Activated CD4-positive, alpha-beta memory T cell treated with anti-CD3 and anti-CD28 coated beads for 36 hours (primary cell): ENCODE results near the gene ZFPM1. TPM values are rescaled to one million over a fixed set of nuclear protein-coding genes. Genes with fewer than 3 reads are reported as not detected.
"Not testable (repeated sequence)": the region's sequence is repeated elsewhere in the genome, so short reads cannot be mapped to it uniquely, and the experiment has no call there.

Source experiments
- CTCF ChIA-PET: fragments of 350-600 bp; sonication (Branson Sonifier 250); formaldehyde crosslinking; loops from one replicate; lab custom pipeline; 2021; ENCODE audit warnings: antibody characterized with exemption, inconsistent platforms; lab: Charles Lee
- POLR2A ChIA-PET: fragments of 350-600 bp; sonication (Branson Sonifier 250); formaldehyde crosslinking; loops from one replicate; lab custom pipeline; 2021; ENCODE audit warnings: antibody characterized with exemption; lab: Charles Lee
- DNase-seq: peaks from one replicate; pipeline ENCODE4 v3.0.0-alpha.2; 2020
- H3K27ac Mint-ChIP-seq: one replicate; pipeline ENCODE4 v1.8.0; 2021; ENCODE audit warnings: mixed read lengths
- H3K27me3 Mint-ChIP-seq: one replicate; pipeline ENCODE4 v1.8.0; 2021; ENCODE audit warnings: mixed read lengths
- H3K36me3 Mint-ChIP-seq: one replicate; pipeline ENCODE4 v1.8.0; 2021; ENCODE audit warnings: mixed read lengths
- H3K4me1 Mint-ChIP-seq: one replicate; pipeline ENCODE4 v1.8.0; 2021; ENCODE audit warnings: low read depth, mixed read lengths
- H3K4me3 Mint-ChIP-seq: one replicate; pipeline ENCODE4 v1.8.0; 2021; ENCODE audit warnings: mild to moderate bottlenecking, mixed read lengths
- H3K9me3 Mint-ChIP-seq: one replicate; pipeline ENCODE4 v1.8.0; 2021; ENCODE audit warnings: mixed read lengths
- intact Hi-C: fragments of 100-400 bp; cut with micrococcal nuclease; formaldehyde crosslinking; loops from one replicate; pipeline ENCODE4 v1.15.1; 2023
- total RNA-seq, 2 experiments: library from RNA; stranded (reverse); gene quantifications; one replicate each; pipeline ENCODE4 v1.2.3, GENCODE V29; 2021

Gene ZFPM1
- total RNA-seq, 2 experiments from 2014 or later = 11.6 to 12.0 TPM

DNA sequence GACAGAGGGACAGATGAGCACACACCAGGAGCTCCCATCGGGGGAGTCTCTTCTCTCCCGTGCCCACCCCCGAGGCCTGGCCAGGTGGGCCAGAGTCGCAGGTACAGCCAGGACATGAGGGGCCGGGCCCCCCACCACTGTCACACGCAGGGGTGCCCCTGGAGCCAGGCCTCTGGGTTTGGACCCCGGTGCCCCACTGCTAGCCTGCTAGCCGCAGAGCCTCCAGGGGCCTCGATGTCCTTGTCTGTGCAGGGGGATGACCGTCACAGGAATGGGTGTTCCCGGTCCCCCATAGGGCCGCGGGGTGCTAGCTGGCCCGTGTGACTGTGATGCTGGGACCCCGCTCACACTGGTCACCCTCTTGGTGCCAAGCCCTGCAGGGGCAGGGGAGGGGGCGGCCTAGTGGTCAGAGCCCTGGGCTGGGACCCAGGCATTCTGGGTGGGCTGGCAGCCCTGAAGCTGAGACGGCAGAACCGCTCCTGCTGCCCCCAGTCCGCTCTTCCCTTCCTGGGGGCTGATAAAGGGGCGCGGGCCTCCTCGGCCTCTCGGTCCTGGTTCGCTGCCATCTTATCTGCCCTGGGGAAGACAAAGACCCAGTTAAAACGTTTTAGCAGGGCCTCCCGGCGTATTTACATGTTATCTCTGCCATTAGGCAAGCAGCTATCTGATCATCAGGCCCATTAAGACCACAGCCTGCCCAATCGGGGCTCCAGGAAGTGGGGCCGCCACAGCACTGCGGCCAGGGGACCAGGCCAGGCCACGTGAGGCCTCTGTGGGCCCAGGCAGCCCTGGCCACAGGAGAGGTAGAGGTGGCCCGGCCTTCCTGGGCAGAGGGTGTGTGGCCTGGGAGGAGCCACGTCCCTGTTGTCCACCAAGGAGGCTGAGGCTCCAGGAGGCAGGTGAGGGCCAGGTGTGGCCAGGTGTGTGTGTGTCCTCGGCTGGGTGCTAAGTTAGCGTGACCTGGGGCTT is 59.9 kb downstream of the ZFPM1 start:
- Mint-ChIP-seq H3K9me3 (no peaks in the 10 kb centered on the region), H3K4me3 (no peak overlapping the region), H3K27me3 (no peaks in the 10 kb centered on the region), H3K27ac (no peak overlapping the region), H3K36me3 (peaks cover 3% of the 10 kb centered on the region), H3K4me1 (no peaks in the 10 kb centered on the region)
- CTCF ChIA-PET = no interaction called here
- intact Hi-C loops = no loop called here
- POLR2A ChIA-PET = no interaction called here
- DNase-seq = no peak

DNA sequence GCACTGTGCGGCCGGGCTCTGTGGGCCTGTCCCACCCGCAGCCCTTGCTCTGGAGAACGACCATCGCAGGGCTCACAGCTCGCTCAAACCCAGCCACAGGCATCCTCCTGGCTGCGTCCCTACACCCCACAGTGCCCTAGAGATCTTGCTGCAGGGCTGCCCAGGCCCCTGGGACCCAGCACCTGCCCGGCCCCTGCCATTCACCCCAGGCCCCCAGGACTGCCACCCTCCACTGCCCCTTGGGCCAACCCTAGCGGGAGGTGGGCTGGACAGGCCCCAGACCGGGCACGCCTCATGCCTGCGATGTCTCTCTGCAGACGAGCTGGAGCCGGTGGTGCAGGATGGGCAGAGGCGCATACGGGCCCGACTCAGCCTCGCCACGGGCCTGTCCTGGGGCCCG is 61.0 kb downstream of the ZFPM1 start:
- H3K27ac Mint-ChIP-seq = no peak overlapping the region
- ChIA-PET POLR2A (no interaction called here), CTCF (no interaction called here)
- no peaks in the 10 kb centered on the region for H3K4me1 Mint-ChIP-seq
- no peak for DNase-seq
- no peaks in the 10 kb centered on the region for H3K9me3 Mint-ChIP-seq
- H3K27me3 Mint-ChIP-seq = no peaks in the 10 kb centered on the region
- H3K36me3 Mint-ChIP-seq = peaks cover 3% of the 10 kb centered on the region
- intact Hi-C loops = no loop called here
- H3K4me3 Mint-ChIP-seq = no peak overlapping the region

DNA sequence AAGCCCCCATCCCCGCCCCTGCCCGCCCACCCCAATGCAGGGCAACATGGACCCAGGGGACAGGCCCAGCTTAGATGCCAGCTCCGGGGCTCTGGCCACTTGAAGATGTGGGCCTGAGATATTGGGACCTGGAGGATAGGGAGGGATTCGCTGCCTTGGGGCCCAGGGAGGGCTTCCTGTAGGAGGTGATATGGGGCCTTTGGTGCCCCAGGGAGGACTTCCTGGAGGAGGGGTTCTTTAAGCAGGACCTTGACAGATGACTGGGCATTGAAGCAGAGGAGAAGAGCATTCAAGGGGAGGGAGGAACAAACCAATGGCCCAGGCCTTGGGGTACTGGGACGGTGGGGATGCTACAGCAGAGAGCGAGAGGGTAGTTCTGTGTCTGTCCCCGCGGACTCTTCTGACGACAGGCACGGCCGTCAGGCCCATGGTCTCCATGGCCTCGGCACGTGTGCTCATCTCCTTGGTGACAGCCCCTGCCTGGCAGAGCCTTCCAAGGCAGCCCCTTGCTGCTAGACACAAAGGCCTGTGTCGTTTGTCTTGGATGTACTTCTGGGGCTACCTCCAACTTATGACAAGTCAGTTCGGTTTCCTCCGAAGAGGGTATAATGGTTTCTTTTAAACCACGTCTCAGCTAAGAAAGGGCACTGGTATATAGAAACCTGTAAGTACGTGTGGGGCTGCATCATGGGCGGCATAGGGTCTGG is 61.6 kb downstream of the ZFPM1 start:
- POLR2A ChIA-PET = no interaction called here
- no peak overlapping the region for H3K4me3 Mint-ChIP-seq
- peaks cover 2% of the 10 kb centered on the region for H3K9me3 Mint-ChIP-seq
- CTCF ChIA-PET = no interaction called here
- DNase-seq = no peak
- H3K36me3 Mint-ChIP-seq = peaks cover 3% of the 10 kb centered on the region
- intact Hi-C loops = no loop called here
- H3K27me3 Mint-ChIP-seq = no peaks in the 10 kb centered on the region
- no peaks in the 10 kb centered on the region for H3K4me1 Mint-ChIP-seq
- no peak overlapping the region for H3K27ac Mint-ChIP-seq

DNA sequence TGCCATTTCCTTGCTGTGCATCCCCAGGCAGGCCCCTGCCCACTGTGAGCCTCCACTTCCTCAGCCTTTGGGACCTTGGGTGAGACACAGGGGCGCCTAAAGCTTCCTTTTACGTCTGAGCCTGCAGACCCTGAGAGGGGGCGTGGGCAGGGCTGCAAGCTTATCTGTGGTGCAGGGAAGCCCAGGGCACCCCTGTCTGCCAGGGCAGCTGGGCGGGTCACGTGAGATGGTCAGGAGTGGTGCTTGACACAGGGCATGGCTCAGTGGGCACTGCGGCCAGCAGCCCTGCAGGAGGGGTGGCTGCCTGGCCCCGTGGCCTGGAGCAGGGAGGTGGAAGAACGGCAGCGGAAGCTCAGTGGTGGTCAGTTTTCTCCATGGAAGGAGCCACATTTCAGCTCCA is 62.3 kb downstream of the ZFPM1 start:
- peaks cover 3% of the 10 kb centered on the region for H3K36me3 Mint-ChIP-seq
- no peak for DNase-seq
- intact Hi-C loops = no loop called here
- POLR2A ChIA-PET = no interaction called here
- no peaks in the 10 kb centered on the region for H3K27me3 Mint-ChIP-seq
- H3K4me1 Mint-ChIP-seq = no peaks in the 10 kb centered on the region
- peaks cover 2% of the 10 kb centered on the region for H3K9me3 Mint-ChIP-seq
- no peak overlapping the region for H3K27ac Mint-ChIP-seq
- H3K4me3 Mint-ChIP-seq = no peak overlapping the region
- CTCF ChIA-PET = no interaction called here

DNA sequence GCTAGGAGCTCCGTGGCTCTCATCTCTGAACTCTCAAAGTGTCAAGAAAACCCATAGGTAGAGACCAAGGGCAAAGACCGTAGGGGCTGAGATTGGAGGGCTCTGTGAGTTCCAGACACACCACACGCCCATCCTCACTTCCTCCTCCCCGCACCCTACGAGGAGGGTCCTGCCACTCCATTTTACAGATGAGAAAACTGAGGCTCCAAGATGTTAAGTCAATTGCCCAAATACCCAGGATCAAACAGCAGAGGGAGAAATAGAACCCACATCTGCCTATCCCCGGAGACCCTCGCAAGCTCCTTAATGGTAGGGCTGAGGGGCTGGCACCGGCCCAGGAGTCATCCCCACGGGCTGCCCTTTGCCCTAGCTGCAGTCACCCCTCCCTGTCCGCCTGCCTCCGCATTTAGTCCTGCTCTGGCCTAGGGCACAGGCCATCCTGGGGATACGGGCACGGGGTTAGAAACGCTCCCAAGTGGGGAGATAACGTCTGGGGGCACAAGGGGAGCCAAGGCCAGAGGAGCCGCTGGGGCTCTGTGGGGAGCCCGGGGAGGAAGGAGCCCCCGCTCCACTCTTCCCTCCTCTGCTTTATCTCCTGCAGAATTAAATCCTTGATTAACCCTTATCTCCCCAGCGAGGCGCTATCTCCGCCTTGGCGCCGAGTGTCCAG is 63.0 kb downstream of the ZFPM1 start:
- intact Hi-C loops = no loop called here

DNA sequence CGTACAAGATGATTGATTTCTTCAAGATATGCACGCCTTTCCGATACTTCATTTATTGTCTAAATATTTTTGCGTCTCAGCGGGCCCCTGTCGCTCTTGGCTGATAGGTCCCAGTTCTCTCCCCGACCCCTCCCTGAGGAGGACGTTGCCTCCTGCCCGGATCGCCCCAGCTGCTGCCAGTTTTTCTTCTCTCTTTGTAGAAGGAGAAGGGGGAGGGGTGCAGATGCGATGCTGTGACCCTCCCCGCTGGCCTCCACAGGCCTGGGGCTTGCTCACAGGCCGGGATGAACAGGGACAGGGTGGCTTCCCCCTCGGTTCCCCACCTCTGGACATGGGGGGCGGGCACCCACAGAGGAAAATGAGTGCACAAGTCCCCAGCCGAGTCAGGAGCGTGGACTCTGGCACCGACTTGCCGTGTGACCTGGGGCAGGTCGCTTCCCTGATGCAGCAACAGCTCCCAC is 63.6 kb downstream of the ZFPM1 start:
- Mint-ChIP-seq H3K27me3 (no peaks in the 10 kb centered on the region), H3K27ac (no peak overlapping the region), H3K4me1 (no peaks in the 10 kb centered on the region), H3K36me3 (peaks cover 3% of the 10 kb centered on the region), H3K4me3 (no peak overlapping the region), H3K9me3 (peaks cover 2% of the 10 kb centered on the region)
- intact Hi-C loops = no loop called here
- POLR2A ChIA-PET = no interaction called here
- DNase-seq = no peak
- CTCF ChIA-PET = no interaction called here

More for the DNA sequence above, 63.0 kb downstream of the ZFPM1 start:
- ChIA-PET CTCF (no interaction called here), POLR2A (no interaction called here)
- H3K36me3 Mint-ChIP-seq = peaks cover 3% of the 10 kb centered on the region
- DNase-seq = no peak
- no peak overlapping the region for H3K4me3 Mint-ChIP-seq
- H3K9me3 Mint-ChIP-seq = peaks cover 2% of the 10 kb centered on the region
- no peaks in the 10 kb centered on the region for H3K4me1 Mint-ChIP-seq
- no peak overlapping the region for H3K27ac Mint-ChIP-seq
- H3K27me3 Mint-ChIP-seq = no peaks in the 10 kb centered on the region

DNA sequence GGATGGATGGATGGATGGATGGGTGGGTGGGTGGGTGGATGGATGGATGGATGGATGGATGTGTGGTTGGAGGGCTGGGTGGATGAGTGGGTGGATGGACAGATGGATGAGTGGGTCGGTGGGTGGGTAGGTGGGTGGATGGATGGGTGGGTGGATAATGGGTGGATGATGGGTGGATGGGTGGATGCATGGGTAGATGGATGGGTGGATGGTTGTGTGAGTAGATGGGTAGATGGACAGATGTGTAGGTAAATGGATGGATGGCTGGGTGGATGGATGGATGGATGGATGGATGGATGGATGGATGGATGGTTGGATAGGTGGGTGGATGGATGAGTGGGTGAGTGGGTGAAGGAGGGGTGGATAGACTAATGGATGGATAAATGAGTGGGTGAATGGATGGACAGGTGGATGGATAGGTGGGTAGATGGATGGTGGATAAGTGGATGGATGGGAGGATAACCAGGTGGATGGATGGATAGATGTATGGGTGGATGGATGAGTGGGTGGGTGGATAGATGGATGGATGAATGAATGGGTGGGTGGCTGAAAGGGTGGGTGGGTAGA is 64.2 kb downstream of the ZFPM1 start:
- H3K36me3 Mint-ChIP-seq, H3K9me3 Mint-ChIP-seq, H3K27ac Mint-ChIP-seq, H3K4me1 Mint-ChIP-seq, intact Hi-C loops, H3K27me3 Mint-ChIP-seq, POLR2A ChIA-PET, H3K4me3 Mint-ChIP-seq, DNase-seq, CTCF ChIA-PET: not testable (repeated sequence)

DNA sequence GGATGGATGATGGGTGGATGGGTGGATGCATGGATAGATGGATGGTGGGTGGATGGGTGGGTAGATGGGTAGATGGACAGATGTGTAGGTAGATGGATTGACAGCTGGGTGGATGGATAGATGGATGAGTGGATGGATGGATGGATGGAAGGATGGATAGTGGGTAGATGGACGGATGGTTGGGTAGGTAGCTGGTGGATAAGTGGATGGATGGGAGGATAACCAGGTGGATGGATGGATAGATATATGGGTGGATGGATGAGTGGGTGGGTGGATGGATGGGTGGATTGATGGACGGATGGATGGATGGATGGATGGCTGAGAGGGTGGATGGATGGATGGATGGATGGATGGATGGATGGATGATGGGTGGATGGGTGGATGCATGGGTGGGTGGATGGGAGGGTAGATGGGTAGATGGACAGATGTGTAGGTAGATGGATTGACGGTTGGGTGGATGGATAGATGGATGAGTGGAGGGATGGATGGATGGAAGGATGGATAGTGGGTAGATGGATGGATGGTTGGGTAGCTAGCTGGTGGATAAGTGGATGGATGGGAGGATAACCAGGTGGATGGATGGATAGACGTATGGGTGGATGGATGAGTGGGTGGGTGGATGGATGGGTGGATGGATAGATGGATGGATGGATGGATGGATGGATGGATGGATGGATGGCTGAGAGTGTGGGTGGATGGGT is 65.5 kb downstream of the ZFPM1 start:
- intact Hi-C loops, H3K27ac Mint-ChIP-seq, H3K27me3 Mint-ChIP-seq, H3K4me3 Mint-ChIP-seq, POLR2A ChIA-PET, CTCF ChIA-PET, H3K4me1 Mint-ChIP-seq, H3K36me3 Mint-ChIP-seq, H3K9me3 Mint-ChIP-seq, DNase-seq: not testable (repeated sequence)

DNA sequence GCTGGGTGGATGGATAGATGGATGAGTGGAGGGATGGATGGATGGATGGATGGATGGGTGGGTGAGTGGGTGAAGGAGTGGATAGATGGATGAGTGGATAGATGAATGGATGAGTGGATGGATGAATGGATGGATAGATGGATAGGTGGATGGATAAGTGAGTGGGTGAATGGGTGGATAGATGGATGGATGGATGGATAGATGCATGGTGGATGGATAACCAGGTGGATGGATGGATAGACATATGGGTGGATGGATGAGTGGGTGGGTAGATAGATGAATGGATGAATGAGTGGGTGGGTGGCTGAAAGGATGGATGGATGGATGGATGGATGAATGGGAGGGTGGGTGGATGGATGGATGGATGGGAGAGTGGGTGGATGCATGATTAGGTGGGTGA is 66.2 kb downstream of the ZFPM1 start:
- Mint-ChIP-seq H3K27ac (no peak overlapping the region), H3K27me3 (no peaks in the 10 kb centered on the region), H3K4me1 (no peaks in the 10 kb centered on the region), H3K9me3 (peaks cover 2% of the 10 kb centered on the region), H3K4me3 (no peak overlapping the region), H3K36me3 (peaks cover 3% of the 10 kb centered on the region)
- CTCF ChIA-PET = no interaction called here
- POLR2A ChIA-PET = no interaction called here
- intact Hi-C loops = no loop called here
- no peak for DNase-seq

DNA sequence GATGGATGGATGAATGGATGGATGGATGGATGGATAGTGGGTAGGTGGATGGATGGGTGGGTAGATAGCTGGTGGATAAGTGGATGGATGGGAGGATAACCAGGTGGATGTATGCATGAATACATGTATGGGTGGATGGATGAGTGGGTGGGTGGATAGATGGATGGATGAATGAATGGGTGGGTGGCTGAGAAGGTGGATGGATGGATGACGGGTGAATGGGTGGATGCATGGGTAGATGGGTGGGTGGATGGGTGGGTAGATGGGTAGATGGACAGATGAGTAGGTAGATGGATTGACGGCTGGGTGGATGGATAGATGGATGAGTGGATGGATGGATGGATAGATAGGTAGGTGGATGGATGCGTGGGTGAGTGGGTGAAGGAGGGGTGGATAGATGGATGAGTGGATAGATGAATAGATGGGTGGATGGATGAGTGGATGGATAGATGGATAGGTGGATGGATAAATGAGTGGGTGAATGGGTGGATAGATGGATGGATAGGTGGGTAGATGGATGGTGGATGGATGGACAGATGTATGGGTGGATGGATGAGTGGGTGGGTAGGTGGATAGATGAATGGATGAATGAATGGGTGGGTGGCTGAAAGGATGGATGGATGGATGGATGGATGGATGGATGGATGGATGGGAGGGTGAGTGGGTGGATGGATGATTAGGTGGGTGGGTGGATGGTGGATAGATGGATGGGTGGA is 67.0 kb downstream of the ZFPM1 start:
- H3K27ac Mint-ChIP-seq = no peak overlapping the region
- peaks cover 2% of the 10 kb centered on the region for H3K36me3 Mint-ChIP-seq
- DNase-seq = no peak
- ChIA-PET POLR2A (no interaction called here), CTCF (no interaction called here)
- H3K4me1 Mint-ChIP-seq = peaks cover 2% of the 10 kb centered on the region
- H3K4me3 Mint-ChIP-seq = no peak overlapping the region
- intact Hi-C loops = no loop called here
- peaks cover 2% of the 10 kb centered on the region for H3K9me3 Mint-ChIP-seq
- H3K27me3 Mint-ChIP-seq = no peaks in the 10 kb centered on the region

DNA sequence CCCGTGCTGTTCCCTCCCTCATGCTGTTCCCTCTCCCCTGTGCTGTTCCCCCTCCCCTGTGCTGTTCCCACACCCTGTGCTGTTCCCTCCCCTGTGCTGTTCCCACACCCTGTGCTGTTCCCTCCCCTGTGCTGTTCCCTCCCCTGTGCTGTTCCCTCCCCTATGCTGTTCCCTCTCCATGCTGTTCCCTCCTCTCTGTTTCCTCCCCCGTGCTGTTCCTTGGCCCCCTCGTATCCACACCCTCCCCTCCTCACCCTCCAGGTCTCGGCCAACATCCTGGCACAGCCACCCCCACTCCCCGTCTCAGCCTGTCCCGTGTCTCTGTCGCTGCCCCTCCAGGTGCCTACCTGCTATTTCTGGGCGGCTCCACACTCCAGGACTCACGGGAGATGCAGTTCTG is 68.6 kb downstream of the ZFPM1 start:
- H3K27ac Mint-ChIP-seq = no peak overlapping the region
- CTCF ChIA-PET = interaction anchor here (0.7 kb wide), 1 partner anchor 77 kb away, joined by 3 read pairs; no protein-coding TSS in a partner anchor

More for the DNA sequence above, 68.6 kb downstream of the ZFPM1 start:
- POLR2A ChIA-PET = no interaction called here
- H3K36me3 Mint-ChIP-seq = no peaks in the 10 kb centered on the region
- peaks cover 2% of the 10 kb centered on the region for H3K9me3 Mint-ChIP-seq
- intact Hi-C loops = no loop called here
- peaks cover 2% of the 10 kb centered on the region for H3K4me1 Mint-ChIP-seq
- no peak for DNase-seq
- no peaks in the 10 kb centered on the region for H3K27me3 Mint-ChIP-seq
- H3K4me3 Mint-ChIP-seq = no peak overlapping the region
